Stimulated activated CD4-positive, alpha-beta T cell treated with anti-CD3 and anti-CD28 coated beads, Interleukin-15, amount 100 ng/mL, for 1 hour (primary cell): ENCODE measurements around the gene RELCH.

ENCODE experiments used
- DNase-seq, 2 donors: peaks; one replicate each; pipeline ENCODE4 v3.0.0-alpha.2; 2020; ENCODE audit warnings: low read depth in 1 of 2, low spot score in 1 of 2

The RELCH gene

DNA sequence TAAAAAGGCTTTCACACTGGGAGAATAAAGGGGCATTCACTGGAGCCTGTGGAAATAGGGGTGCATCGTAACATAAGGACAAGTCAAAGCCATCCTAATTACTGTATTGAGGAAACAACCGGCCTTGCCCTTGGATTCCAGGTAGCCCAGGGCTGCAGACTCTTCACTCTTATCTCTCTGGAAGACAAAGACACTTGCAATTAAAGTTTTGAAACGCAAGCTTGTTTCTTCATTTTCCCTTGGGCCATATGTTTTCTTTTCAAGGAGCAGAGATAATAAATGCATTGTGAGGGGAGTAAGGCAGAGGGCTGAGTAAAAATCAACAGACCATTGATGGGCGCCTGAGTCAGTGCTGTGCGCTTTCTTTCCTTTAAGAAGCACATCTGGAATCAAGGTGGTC lies 149.6 kb downstream of the RELCH start:
- no peak for DNase-seq

DNA sequence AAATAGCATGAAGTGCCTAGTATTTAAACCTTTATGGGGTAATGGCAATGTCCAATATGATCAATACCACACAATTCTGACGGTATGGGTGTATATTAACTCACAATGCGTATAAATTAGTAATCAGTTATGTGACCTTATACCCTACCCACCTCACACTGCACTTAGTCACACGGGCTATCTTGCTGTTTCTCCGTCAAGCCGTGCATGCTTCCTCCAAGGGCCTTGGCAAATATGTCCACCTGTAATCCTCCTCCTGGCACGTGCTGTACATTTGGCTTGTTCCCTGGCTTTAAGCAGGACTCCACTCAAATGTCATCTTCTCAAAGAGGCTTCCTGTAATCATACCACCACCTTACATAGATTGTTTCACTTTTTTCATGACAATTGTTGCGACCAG lies 150.3 kb downstream of the RELCH start:
- DNase-seq: no peak

DNA sequence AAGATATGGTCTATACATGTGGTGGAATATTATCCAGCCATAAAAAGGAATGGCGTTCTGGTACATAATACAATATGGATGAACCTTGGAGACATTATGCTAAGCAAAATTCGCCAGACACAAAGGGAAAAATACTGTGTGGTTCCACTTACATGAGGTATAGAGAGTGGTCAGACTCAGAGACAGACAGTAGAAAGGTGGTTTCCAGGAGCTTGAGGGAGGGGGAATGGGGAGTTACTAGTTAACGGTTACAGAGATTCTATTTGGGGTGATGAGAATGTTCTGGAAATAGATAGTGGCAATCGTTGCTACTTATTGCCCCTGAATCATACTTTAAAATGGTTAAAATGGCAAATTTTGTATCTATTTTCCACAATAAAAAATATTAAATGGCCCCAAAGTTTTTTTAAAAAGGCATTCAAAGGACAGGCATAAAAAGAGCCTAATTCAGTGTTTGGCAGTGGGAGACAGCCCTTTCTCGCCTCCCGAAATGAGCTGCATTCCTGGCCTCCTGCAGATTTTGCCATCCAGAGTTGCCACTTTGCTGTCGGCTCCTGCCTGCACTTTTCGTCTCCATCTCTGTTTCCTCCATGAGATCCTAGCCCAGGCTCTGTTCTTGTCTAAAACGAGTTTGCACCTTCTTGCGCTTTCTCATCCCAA lies 151.5 kb downstream of the RELCH start:
- DNase-seq: no peak

DNA sequence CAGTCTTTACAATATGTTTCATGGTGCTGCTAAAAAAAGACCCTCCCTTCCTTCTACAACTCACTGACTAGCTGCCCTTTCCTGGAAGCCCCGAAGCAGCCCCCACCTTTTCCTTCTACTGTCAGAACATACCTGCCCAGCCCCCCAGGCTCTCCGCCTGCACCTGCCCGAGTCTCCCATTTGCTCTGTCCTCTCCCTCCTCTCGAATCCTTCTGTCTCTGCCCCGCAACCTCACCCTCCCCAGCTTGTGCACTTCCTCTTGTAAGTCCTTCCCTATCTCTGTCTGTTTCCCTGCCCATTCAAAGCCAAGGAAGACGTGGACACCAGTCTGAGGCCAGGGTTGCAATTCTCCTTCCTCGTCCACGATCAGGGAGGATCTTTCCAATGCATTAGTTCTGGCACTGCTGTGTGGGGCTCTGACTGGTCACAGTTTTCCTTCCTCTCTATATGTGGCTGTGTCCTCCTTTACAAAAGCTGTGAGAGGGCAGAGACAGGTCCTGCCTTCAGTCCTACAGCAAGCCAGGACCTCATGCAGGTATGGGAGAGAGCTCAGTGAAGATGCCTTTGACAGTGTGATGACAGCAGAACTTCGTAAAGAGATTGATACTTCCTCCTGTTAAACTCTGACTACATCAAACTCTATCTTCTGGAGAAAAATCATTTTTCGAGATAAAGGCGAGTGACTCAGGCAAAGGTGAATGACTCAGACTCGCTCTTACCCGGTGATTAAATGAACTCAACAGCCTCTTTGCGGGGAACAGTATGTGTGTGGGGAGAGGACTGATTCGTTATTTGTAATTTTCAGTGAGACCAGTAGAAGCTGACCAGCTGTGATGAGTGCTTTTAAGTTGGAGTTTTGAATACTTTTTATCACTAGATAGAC lies 152.3 kb downstream of the RELCH start:
- no peak for DNase-seq

DNA sequence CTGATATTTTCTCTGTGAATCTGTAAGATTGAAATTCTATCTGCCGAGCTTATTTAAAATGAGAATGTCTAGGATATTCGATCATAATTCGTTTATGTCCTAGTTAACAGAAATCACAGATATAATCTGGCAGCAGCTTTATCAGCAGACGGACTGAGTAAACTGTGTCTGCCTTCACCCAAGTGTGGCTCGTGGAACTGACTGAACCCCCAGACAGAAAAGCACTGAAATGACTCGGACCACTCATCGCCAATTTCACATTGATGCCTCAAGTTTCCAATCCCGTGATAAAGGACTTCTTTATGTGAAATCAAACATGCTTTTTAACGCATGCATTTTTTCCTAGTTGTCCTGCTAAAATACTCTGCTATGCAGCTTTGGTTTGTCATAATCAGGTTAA lies 153.9 kb downstream of the RELCH start:
- DNase-seq: no peak

DNA sequence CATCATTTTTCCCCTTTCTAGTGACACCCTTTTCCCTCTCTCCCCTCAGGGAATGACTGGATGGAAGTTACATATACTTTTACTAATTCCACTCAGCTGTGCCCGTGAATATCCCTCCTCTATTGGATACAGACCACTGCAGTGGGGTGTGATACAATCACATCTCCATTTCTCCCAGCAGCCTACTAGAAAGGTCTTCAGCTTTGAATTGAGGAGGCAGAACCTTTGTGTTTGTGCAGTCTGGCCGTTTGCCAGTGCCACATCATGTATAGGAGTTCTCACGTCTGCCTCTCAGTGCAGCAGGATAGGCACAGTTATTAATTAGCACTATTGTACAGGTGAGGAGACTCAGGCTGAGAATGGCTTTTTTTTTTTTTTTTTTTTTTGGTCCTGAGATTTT lies 154.4 kb downstream of the RELCH start:
- no peak for DNase-seq

DNA sequence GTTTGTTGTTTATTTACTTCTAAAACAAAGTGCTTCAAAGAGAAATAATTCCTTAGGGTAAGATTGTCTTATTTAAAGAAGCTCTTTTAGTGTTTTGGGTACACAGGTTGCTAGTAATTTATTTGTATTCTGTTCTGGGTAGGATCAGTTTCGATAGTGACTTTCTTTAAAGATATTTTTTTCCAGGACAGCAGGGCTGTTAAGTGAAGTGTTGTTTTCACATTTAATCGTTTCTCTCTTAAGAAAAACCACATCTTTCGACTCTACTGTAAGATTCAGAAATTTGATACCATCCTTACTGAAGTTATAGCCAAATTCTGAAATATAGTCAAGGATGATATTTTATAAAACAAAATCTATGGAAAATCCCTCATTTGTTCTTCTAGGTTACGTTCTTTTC lies 155.8 kb downstream of the RELCH start:
- DNase-seq: no peak

DNA sequence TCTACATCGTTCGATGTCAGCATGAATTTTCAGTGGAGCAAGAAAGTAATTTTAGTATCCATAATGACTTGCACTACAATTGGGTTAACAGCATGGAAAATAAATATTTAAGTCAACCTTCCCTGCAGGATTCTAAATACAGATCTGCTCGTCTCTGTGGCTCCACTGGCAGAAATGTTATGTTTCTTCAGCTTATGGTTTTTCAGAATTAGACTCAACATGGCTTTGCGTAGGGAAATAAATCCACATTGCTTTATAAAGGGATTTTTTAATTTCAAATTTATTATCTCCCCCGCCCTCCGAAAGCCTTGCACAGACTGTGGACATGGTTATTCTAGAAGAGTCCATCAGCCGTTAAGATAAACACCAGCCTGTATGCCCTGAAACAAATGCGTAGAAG lies 156.3 kb downstream of the RELCH start:
- DNase-seq: no peak

DNA sequence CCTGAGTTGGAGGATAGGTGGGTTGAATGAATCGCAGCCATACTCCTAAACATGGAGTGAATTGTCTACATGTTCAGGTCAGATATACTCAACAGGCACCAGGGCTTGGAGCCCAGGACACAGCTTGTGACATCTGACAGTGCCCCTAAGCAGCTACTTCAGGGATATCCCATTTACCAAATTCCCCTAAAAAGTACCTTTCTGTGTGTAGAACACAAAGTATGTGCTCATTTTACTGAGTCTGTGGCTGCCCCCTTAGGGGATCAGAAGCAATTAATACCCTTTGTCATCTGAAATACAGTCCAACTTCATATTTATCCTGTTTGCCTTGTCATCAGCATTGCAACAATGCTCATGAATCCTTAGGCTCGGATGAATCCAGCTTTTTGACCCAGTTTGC lies 158.9 kb downstream of the RELCH start:
- DNase-seq: no peak

DNA sequence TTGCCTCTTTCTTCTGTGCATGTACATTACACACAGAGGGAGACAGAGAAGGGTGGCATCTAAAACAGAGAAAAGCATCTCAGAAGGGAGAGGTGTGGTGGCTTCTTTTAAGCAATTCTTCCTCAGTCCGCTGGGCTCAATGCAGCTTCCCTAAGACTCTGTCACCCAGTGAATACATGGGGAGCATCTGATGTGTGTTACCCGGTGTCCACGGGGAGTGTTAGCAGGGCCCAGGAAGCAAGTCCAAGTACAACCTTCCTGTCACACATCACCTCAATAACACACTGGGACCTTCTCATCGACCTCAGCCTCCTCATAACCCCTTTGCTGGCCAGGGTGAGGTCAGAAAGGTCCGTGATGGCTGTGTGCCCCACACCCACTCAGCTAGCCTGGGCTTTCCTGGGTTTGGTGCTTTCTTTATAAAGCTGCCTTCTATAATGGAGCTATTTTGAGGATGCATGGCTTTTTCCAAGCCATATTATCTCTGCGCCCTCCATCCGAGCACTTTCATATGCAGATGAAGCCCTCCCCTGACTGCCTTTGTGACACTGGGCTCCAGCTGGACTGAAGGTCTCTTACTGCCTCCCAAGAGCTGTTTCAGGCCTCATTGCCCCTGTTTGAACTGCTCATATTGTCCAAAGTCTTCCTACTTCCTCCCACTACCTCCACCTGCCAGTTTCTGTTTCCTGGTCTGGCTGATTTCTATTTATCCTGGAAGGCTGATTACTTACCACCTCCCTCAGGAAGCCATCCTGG lies 159.5 kb downstream of the RELCH start:
- DNase-seq: no peak

DNA sequence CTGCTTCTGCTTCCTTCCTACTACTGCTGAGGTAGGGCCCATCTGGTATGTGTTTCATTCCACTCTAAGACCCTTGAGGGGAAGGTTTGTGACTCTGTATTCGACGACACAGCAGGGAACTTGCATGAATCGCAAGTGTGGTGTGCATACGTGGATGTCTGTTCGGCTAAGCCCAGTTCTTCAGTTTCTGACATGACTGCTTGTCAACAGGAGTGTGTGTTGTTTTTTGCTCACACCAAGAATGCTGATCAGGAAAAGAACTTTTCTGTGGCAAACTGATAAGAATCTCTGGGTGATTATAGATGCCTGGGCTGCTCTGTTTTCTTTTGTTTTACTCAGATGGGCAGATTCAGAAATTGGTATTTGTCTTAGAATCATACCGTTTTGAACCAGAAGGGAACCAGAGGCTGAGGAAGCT lies 160.0 kb downstream of the RELCH start:
- no peak for DNase-seq

DNA sequence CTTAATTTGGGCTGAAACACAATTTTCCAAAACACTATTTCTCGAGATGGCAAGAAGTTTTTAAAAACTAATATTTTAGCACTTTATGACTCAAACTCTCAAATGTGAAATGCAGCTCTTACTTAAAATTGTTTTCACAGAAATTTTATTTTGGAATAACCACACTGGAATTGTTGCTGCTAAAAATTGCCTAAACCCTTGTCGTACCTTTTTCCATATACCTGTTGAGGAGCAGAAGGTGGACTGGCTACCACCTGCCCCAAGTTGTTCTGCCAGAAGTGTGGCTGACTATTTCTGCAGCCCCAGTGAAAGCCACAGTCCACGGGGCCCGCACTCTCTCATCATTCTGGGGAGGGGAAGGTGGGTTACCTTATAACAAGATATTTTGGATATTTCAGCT lies 161.4 kb downstream of the RELCH start:
- no peak for DNase-seq

DNA sequence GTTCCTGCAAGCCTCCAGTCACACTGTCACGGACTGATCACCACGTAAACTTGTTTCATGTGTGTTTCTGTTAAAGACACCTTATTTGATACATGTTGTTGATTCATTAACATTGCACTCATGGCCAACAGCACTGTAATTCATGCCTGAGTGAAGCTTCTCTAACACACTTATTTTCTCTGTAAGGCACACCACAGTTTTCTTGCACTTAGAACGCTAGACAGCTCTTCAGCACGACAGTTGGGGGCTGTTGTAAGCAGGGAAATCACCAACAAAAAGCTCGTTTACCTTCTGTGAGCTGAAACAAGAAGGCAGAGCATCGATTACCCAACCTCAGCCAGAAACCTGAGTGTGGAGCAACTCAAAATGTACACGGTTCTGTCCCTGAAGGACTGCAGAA lies 166.1 kb downstream of the RELCH start:
- DNase-seq: no peak

DNA sequence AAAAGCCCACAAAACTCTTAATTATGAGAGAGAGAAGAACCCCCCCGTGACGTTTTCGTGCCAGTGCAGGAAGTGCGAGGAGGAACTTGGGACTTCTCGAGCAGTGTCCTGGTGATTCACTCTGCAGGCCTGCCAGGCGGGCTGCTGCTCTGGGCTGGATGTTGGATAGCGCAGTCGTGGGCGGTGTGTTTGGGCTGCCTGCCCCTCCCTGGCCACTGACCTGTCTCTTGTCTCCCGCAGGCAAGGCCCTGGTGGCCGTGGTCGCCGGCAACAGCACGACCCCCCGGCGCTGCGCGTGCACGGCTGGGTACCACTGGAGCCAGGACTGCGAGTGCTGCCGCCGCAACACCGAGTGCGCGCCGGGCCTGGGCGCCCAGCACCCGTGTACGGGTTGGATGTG lies 167.1 kb downstream of the RELCH start:
- DNase-seq: no peak

DNA sequence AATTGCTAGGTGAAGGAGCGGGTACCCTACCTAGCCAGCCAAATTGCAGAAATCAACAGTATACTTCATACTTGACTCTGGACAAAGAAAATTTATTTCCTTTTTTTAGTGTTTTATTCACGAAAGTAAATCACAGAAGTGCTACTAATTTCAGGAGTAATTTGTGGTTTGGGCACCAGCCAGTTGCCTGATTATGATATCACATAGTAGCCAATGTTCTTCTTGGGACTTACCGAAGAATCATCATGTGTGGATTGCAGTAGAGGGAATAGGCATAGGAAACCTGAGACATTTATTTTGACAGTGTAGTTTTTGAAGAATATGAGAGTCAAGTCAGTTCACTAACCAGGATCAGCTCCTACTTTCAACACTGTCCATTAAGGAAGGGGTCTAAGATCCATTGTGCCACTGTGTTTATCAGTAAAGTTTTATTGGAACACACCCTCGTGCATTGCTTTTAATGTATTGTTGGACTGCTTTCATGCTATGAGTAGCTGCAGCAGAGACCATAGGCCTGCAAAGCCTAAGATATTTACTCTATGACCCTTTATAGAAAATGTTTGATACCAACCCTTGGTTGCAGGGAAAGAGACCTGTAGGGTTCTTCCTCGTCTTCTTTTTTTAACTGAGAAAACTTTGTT lies 170.1 kb downstream of the RELCH start:
- no peak for DNase-seq
